Measurements from ENCODE around the gene ARFGEF3. TPM values are rescaled to one million over a fixed set of nuclear protein-coding genes. Genes with fewer than 3 reads are reported as not detected.
"Not testable (repeated sequence)": the region's sequence is repeated elsewhere in the genome, so short reads cannot be mapped to it uniquely, and the experiment has no call there.

ARFGEF3 gene
- total and polyA plus RNA-seq, 2 donors (not counting 1 experiment from before 2014, with no cell fraction given) = not detected

GRCh38 chr6:138357928-138358327 lies 196.2 kb downstream of the ARFGEF3 start:
- intact Hi-C loops (cut with micrococcal nuclease) = no loop called here
- no peaks in the 10 kb centered on the region for H3K4me1 Mint-ChIP-seq
- WGBS (ENCODE audit: insufficient coverage) = no CpG with 5 or more reads among the region's 1 CpG
- no peak overlapping the region for H3K4me2 ChIP-seq (replicated peaks; ENCODE audit: low read depth, low read length, poor library complexity, severe bottlenecking)
- no peaks in the 10 kb centered on the region for H3K27me3 ChIP-seq (replicated peaks in 1 of 4; ENCODE audit: control extremely low read depth in 1 of 4, control insufficient read depth in 3 of 4, insufficient read depth in 4 of 4, low read length in 3 of 4)
- no peaks in the 10 kb centered on the region for H3K9me3 Mint-ChIP-seq (ENCODE audit: insufficient read depth)
- POLR2A ChIA-PET = no interaction called here
- no peaks in the 10 kb centered on the region for H3K79me2 ChIP-seq (ENCODE audit: control insufficient read depth, insufficient read depth, low read length)
- H3K9ac ChIP-seq (ENCODE audit: low read length) = no peak overlapping the region
- H3K27ac Mint-ChIP-seq = no peak overlapping the region
- H3K4me3 ChIP-seq (ENCODE audit: control extremely low read depth in 1 of 5, extremely low read depth in 1 of 5, insufficient read depth in 1 of 5, low read depth in 2 of 5, low read length in 4 of 5) = no peak overlapping the region
- H3K27ac ChIP-seq (ENCODE audit: low read length in 2 of 2) = no peak overlapping the region
- H2AFZ ChIP-seq (ENCODE audit: insufficient read depth, low read depth, low read length, poor library complexity, severe bottlenecking) = no peak overlapping the region
- no peaks in the 10 kb centered on the region for H3K9me3 ChIP-seq (ENCODE audit: control extremely low read depth in 1 of 3, control insufficient read depth in 2 of 3, insufficient read depth in 1 of 3, low read length in 2 of 3)
- CTCF ChIA-PET = no interaction called here
- no peak for DNase-seq
- TF ChIP-seq EZH2 (IDR thresholded peaks at IDR 0.05; ENCODE audit: borderline replicate concordance, insufficient read depth, low read depth, low read length, poor library complexity, severe bottlenecking) = no peak
- TF ChIP-seq CTCF (IDR thresholded peaks at IDR 0.05) = no peak
- H3K4me1 ChIP-seq (ENCODE audit: control insufficient read depth in 2 of 2, insufficient read depth in 2 of 2, low read length in 2 of 2) = no peaks in the 10 kb centered on the region
- H3K27me3 Mint-ChIP-seq = peaks cover 27% of the 10 kb centered on the region
- no peak overlapping the region for H3K4me3 Mint-ChIP-seq
- H4K20me1 ChIP-seq (ENCODE audit: control insufficient read depth, insufficient read depth, low read length, poor library complexity, severe bottlenecking) = no peaks in the 10 kb centered on the region
- H3K36me3 ChIP-seq (replicated peaks in 1 of 2; ENCODE audit: control extremely low read depth in 1 of 2, control insufficient read depth in 1 of 2, extremely low read depth in 1 of 2, insufficient read depth in 2 of 2, low read length in 1 of 2) = no peaks in the 10 kb centered on the region
- no peak for ATAC-seq (ENCODE audit: low read depth)

DNA sequence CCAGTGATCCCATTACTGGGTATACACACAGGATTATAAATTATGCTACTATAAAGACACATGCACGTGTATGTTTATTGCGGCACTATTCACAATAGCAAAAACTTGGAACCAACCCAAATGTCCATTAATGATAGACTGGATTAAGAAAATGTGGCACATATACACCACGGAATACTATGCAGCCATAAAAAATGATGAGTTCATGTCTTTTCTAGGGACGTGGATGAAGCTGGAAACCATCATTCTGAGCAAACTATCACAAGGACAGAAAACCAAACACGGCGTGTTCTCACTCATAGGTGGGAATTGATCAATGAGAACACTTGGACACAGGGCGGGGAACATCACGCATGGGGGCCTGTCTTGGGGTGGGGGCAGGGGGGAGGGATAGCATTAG lies 206.9 kb downstream of the ARFGEF3 start:
- H3K27ac Mint-ChIP-seq, CTCF ChIA-PET, POLR2A ChIA-PET: not testable (repeated sequence)

More for the DNA sequence above, 206.9 kb downstream of the ARFGEF3 start:
- H3K27ac ChIP-seq (ENCODE audit: low read length in 2 of 2); DNase-seq; ATAC-seq (ENCODE audit: low read depth); H3K4me3 ChIP-seq (ENCODE audit: control extremely low read depth in 1 of 5, extremely low read depth in 1 of 5, insufficient read depth in 1 of 5, low read depth in 2 of 5, low read length in 4 of 5); H3K9ac ChIP-seq (ENCODE audit: low read length); H3K9me3 ChIP-seq (ENCODE audit: control extremely low read depth in 1 of 3, control insufficient read depth in 2 of 3, insufficient read depth in 1 of 3, low read length in 2 of 3); H3K79me2 ChIP-seq (ENCODE audit: control insufficient read depth, insufficient read depth, low read length); H3K4me3 Mint-ChIP-seq; H3K27me3 ChIP-seq (replicated peaks in 1 of 4; ENCODE audit: control extremely low read depth in 1 of 4, control insufficient read depth in 3 of 4, insufficient read depth in 4 of 4, low read length in 3 of 4); H3K36me3 ChIP-seq (replicated peaks in 1 of 2; ENCODE audit: control extremely low read depth in 1 of 2, control insufficient read depth in 1 of 2, extremely low read depth in 1 of 2, insufficient read depth in 2 of 2, low read length in 1 of 2); H2AFZ ChIP-seq (ENCODE audit: insufficient read depth, low read depth, low read length, poor library complexity, severe bottlenecking); H4K20me1 ChIP-seq (ENCODE audit: control insufficient read depth, insufficient read depth, low read length, poor library complexity, severe bottlenecking); intact Hi-C loops (cut with micrococcal nuclease); H3K4me1 ChIP-seq (ENCODE audit: control insufficient read depth in 2 of 2, insufficient read depth in 2 of 2, low read length in 2 of 2); H3K4me2 ChIP-seq (replicated peaks; ENCODE audit: low read depth, low read length, poor library complexity, severe bottlenecking); H3K4me1 Mint-ChIP-seq; H3K9me3 Mint-ChIP-seq (ENCODE audit: insufficient read depth): not testable (repeated sequence)
- peaks cover 29% of the 10 kb centered on the region for H3K27me3 Mint-ChIP-seq
- no CpG with 5 or more reads among the region's 8 CpGs for WGBS (ENCODE audit: insufficient coverage)
